AML-193 (cell line): Measurements from ENCODE around the gene PRODH2.
"Not testable (repeated sequence)": the region's sequence is repeated elsewhere in the genome, so short reads cannot be mapped to it uniquely, and the experiment has no call there.

ENCODE experiments used
- DNase-seq, 2 experiments: peaks; one replicate each; lab custom pipeline; 2025; lab: John Stamatoyannopoulos, UW

The PRODH2 gene

DNA sequence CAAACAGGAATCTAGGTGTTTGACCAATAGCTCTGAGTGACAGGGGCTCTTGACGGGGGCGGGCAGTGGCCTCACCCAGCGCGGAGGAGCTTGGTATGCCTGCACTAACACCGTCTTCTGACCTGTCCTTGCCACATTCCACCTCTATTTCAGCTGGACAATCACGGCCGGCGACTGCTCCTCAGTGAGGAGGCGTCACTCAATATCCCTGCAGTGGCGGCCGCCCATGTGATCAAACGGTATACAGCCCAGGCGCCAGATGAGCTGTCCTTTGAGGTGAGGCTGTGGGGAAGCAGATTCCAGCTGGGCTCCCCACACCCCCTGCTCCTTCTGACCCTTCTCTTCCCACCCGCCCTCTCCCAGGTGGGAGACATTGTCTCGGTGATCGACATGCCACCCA lies 32.6 kb downstream of the PRODH2 start:
- no peak for DNase-seq

DNA sequence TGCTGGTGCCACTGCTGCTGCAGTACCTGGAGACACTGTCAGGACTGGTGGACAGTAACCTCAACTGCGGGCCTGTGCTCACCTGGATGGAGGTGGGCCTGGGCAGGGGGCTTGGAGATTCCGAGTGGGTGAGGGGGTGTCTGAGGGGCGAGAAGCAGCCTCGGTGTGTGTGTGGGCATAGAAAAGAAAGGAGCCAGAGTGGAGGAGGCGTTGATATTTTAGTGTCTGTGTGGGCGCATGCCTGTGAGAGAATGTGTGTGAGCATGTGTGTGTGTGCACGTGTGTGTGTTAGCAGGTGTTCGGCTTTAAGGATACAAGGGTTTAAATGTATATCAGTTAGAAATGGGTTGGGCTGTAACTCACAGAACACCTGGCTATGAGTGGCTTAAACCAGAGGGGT lies 33.6 kb downstream of the PRODH2 start:
- DNase-seq: no peak

DNA sequence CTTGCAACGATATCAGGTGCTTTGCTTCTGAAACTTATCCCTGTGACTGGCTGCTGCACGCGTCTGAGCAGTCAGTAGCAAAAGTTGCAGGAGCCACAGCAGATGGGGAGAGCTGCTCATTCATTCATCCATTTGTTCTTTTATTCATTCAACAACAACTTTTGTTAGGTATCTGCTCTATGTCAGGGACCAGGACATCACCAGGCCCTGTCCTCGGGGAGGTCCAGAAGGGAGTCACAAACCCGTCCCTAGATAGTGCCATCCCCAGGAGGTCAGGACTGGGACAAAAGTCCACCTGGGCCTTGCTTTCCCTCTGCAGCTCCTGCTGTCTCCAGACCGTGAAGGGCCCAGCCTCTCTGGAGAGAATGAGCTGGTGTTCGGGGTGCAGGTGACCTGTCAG lies 34.7 kb downstream of the PRODH2 start:
- no peak for DNase-seq

DNA sequence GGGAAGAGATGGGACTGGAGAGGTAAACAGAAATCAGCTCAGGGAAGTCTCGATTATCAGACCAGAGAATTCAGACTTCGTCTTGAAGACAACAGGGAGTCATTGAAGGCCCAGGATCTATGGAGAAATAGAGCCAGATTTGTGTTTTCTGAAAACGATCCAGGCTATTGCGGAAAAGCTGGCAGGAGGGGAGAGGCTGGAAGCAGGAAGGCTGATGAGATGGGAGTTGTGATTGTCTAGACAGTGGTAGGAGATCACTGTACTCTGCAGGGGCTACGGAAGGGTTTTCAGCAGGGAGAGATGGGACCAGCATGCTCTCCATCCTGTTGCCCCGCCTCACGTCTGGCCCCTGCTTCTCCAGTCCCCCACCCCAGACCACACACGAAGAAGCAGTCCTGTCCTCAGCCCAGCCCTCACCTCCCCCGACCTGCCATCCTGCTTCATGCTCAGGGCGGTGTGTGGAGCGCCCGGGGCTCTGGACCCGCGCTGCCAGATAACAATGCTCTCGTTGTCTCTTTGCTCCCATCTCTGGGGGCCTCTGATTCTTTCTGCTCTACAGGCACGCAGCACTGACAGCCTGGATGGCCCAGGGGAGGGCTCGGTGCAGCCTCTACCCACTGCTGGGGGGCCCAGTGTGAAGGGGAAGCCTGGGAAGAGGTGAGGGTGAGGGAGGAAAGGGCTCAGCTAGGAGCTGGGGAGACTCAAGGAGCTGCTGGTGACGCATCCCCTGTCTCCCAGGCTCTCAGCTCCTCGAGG lies 35.4 kb downstream of the PRODH2 start:
- no peak for DNase-seq

DNA sequence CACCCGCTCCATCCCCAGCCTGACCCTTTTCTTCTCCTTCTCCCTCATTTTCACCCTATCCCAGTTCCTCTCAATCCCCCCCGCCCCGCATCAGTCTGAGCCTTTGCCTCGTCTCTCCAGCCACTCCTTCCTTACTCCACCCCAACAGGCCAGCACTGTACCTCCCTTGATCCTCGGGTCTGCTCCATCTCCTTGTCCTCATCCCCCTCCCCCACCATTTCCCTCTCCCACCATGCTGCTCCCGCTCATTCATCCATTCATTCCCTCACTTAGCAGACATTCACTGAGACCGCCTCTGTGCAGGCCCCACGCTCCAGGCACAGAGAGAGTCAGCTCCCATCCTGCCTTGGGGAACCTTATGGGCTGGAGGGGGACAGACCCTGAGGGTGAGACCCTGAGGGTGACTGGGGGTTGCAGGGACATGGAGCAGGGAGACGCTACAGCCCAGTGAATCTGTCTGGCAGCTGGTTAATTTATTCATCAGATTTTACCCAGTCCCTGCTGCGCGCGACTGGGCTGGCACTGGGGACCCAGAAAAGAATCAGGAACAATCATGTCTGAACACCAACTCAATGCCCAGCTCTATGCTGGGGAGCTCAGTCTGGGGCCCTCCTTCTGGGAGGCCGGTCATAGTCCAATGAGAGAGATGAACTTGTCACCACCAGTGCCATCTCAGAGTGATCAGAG lies 36.4 kb downstream of the PRODH2 start:
- no peak for DNase-seq

DNA sequence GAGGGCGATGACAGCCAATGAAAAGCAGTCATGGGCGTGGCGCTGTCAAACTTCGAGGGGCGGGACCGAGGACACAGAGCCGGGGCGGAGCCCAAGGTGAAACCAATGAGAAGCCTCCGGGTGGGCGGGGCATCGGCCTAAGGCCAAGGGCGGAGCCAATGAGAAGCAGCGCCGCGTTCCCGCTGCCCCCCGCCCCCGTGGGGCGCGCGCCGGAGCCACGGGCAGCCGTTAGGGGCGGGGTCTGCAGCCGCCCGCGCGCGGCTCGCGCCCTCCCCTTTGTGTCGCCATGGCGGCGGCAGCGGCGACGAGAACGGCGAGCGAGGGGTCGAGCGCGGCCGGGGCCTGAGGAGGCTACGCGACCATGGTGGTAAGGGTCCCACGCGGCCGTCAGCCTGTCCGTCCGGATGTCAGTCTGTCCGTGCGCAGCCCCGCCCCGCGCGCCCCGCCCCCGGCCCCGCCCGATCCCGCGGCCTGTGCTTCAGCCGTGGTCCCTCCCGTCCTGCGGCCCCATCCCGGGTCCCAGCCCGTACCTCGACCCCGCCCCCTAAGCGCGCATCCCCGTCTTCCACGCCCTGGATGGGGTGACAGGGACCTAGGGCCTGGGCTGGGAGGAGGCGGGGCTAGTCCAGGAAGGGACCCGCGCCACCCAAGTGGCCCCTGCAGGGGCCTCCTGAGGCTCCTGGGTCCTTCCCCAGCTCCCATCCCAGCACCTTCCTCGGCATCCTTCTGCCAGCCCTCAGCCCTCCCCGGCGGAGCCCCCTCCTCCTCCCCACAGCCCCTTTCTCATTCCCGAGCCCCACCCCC lies 37.1 kb downstream of the PRODH2 start, which contains the start of gene ARHGAP33:
Gene ARHGAP33 (plus strand): TSS at position 267 of the 804 bp plus-strand sequence. CDS start 95 bp downstream, at position 362.
- peak; percentile 94 to 96 for DNase-seq

DNA sequence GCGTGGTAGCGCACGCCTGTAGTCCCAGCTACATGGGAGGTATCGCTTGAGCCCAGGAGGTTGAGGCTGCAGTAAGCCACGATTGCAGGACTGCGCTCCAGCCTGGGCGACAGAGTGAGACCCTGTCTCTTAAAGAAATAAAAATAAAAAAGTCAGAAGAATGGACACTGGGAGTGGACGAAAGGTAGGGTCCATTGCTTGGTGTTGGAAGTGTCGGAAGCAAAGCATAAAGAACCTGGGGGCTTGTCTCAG lies 37.7 kb downstream of the PRODH2 start:
- no peak for DNase-seq

DNA sequence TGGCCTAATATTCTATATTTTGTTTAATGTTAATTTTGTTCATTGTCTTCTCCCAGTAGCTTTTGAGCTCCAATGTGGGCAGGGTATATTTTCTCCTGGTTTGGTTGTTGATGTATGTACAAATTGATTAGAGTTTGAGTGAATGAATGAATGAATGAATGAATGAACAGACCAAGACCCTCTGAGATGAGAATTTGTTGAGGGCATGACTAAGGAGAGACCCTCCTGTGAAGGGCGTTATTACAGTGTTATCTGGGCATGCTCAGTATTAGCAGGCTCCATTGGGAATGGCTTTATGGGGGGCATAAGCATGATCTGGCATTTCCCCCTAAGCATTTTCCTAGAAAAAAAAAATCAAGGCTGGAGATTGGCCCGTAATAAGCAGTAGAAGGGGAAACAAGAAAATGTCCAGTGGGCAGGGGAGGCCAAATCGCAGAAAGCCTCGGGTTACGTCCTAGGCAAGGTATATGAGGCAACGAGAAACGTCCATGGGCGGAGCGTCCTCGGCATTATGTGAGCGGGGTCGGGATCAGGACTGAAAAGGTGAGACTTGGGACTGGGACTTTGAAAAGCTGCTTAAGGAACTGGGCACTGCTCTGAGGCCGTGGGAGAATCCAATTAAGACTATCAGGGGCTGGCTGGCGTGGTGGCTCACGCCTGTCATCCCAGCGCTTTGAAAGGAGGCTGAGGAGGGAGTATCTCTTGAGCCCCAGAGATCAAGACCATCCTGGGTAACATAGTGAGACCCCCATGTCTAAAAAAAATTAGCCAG lies 38.2 kb downstream of the PRODH2 start:
- DNase-seq: no peak

DNA sequence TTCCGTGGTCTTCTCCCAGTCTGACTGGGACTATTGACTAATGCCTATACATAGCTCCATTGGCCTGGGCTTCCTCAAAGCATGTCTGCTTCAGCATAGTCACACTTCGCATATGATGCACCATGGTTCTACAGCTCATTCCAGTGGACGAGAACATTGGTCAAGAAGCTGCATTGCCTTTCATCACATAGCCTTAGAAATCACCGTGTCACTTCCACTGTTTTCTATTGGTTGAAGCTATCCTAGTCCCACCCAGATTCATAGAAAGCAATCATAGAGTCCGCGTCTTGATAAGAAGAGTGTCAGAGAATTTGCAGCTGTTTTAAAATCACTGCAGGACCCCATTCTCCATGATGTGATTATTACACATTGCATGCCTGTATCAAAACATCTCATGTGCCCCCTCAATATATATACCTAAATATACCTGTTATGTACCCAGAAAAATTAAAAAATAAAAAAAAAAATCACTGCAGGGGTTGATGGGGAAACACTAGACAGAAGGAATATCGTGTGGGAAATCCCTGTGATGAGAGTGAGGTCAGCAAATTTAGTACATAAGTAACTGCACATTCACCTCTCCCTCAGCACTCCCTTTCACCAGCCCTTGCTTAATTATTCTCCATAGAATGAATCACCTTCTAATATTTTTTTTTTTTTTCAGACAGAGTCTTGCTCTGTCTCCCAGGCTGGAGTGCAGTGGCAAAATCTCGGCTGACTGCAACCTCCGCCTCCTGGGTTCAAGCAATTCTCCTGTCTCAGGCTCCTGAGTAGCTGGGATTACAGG lies 39.4 kb downstream of the PRODH2 start:
- no peak for DNase-seq

DNA sequence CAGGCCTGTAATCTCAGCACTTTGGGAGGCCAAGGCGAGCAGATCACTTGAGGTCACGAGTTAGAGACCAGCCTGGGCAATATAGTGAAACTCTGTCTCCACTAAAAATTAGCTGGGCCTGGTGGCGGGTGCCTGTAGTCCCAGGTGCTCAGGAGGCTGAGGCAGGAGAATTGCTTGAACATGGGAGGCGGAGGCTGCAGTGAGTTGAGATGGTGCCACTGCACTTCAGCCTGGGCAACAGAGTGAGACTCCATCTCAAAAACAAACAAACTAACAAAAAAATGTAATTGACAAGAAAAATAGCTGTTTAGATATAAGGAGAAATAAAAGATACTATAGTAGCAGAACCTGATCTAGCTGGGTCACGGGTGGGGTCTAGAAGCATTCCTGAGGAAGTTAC lies 40.3 kb downstream of the PRODH2 start:
- DNase-seq: not testable (repeated sequence)

DNA sequence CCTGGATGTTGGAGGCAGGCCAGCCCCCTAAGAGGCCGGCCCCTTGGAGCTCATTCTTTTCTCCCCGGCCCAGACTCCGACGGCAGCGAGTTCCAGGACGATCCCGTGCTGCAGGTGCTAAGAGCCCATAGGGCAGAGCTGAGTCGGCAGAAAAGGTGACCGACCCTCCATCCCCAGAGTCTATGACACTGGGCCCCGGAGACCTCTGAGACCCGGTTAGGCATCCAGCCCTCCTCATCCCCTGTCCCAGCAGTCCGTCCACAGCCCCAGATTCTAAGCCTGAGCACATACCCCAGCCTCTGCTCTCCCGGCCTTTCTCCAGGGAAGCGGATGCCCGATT lies 44.6 kb downstream of the PRODH2 start:
- no peak for DNase-seq

DNA sequence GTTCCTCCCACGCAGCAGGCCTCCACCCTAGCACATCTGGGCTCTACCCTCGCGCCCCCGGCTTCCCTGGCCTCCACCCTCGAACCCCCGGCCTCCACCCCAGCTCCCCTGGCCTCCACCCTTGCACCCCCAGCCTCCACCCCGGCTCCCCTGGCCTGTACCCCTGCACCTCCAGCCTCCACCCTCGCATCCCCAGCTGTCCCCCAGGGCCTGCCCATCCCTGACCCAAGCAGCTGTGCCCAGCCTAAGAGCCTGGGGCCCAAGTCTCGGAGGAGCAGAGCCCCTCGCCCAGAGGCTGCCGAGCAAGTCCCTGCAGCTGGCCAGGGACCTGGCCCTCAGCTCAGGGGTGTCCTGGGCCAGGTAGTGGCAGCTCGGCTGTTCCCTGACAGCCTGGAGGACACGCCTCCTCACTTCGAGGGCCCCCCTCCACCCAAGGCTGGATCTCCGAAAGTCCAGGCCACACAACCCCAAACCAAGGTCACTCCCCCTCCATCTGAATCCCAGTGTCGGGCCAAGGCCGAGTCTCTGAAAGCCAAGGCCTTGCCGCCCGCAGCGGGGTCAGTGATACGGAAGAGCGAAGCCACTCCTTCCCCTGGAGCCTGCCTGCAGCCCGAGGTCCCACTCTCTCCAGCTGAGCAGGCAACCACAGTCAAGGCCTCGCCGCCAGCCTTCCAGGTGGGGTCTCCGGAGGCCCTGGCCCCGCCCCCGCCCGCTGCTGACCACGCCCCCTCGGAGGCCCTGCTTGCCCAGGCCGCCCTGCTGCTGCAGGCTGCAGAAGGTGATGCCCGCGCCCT lies 45.2 kb downstream of the PRODH2 start:
- no peak for DNase-seq

DNA sequence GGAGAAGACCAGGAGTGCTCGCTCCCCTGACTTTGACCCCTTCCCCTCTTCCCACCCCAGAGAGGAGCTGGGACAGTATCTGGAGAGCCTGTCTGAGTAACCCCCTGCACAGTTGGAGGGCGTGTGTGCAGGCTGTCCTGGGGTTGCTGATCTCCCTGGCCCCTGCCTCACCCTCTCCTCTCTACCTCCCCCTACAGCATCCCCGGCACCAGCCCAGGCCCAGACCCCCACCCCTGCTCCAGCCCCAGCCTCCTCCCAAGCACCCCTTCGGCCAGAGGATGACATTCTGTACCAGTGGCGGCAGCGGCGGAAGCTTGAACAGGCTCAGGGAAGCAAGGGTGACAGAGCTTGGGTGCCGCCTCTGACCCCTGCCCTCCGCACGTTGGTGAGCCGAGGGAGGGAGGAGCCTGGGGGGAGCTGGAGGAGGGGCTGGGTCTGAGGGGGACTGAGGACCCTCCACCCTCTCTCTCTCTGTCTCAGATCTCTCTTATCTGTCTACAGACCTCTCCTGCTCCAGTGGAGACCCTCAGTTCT lies 46.0 kb downstream of the PRODH2 start:
- no peak for DNase-seq

DNA sequence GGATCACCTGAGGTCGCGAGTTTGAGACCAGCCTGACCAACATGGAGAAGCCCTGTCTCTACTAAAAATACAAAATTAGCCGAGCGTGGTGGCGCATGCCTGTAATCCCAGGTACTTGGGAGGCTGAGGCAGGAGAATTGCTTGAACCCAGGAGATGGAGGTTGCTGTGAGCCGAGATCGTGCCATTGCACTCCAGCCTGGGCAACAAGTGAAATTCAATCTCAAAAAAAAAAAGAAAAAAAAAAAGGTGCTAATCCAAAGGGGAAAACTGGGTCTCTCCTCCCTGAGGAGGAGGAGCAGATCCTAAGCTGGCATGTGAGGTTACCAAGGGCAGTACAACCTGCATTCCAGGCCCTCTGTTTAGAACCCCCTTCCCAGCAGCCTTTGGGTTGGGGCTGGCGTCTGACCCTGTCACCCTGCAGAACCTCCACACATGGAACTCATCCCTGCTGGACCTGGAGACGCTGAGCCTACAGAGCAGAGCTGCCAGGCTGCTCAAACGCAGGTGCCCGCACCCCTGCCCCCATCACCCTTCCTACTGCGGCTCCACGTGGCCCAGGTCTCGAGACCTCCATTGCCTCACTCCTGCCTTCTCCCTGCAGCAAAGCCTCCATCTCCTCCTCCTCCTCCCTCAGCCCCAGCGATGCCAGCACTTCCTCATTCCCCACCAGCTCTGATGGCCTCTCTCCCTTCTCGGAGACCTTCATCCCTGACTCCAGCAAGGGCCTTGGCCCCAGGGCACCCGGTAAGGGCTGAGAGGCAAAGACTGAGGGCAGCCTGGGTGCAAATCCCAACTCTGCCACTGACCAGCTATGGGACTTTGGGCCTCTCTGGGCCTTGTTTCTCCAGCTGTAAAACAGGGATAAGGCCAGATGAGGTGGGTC lies 48.0 kb downstream of the PRODH2 start:
- DNase-seq: no peak

DNA sequence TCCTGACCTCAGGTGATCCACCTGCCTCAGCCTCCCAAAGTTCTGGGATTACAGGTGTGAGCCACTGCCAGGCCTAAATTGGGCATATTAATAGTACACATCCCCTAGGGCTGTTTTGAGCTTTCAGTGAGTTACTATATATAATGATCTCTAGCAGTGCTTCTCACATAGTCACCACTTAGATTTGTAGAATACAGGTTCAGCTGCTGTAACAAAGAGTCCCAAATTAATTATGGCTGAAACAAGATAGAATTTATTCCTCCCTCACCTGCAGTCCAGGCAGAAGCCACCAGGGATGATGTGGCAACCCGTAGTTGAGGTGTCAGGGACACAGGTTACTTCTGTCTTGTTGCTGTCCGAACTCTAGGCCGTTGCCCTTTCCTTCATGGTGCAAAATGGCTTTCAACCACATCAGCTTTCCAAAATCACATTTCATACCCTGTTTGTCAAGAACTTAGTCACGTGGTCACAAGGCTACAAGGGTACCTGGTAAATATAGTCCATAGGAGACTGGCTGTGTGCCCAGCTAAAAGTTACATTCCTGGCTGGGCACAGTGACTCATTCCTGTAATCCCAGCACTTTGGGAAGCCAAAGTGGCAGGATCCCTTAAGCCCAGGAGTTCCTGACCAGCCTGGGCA lies 51.8 kb downstream of the PRODH2 start:
- DNase-seq: no peak

DNA sequence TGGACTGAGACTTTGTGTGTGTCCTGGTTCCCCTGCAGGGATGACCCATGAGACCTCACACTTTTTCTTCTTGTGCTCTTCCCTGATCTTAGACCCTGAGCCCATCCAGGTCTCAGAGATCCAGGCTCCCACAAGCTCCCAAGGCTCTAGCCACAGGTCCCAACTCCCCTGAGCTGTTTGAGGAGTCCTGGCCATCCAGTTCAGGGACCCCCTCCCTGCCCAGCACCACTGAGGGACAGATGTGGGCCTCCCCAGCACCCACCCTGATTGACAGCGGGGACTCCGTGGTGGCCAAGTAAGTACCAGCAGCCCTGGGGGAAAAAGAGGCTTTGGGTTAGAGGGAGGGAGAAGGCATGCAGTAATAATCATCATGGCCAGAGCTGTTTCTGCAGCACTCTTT lies 52.9 kb downstream of the PRODH2 start:
- DNase-seq: no peak

DNA sequence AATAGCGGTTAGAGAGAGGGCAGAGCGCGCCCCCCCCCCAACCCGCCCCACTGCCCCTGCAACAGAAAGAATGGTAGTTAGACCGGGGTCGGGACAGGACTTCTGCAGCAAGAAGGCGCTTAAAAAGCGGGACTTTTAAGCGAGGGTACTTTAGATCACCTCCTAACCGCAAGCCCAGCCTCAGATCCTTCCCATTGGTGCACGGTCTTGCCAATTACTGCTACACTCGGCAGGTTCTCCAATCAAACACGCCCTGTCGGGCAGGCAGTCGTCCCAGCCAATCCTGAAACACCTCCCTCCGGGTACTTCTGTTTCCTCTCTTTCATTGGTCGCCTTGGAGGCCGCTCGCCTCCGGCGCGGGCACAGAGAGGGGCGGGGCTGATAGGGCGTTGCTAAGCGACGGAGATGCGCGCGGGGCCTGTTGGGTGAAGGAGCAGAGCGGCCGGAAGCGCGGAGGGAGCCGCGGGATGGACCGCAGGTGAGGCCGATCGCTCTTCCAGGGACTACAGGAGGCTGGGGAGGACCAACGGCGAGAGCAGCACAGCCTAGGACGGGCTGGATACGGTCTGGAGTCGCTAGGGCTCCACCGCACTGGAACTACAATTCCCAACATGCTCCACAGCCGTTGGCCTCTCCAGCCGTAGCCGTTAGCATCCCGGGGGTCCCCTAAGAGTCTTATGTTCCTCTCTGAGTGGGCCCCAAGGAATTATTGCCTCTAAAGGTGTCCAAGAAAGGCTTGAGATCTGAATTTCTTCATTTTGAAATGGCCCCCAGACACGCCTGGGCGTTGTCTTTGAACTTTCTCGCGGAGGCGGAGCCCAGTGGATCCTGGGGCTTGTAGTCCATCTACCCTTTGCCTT lies 54.7 kb downstream of the PRODH2 start, which contains the start of gene PROSER3:
Gene PROSER3 (plus strand): TSS at position 428 of the 860 bp plus-strand sequence. CDS start 40 bp downstream, at position 468.
- DNase-seq: peak; percentile 97 to 98

DNA sequence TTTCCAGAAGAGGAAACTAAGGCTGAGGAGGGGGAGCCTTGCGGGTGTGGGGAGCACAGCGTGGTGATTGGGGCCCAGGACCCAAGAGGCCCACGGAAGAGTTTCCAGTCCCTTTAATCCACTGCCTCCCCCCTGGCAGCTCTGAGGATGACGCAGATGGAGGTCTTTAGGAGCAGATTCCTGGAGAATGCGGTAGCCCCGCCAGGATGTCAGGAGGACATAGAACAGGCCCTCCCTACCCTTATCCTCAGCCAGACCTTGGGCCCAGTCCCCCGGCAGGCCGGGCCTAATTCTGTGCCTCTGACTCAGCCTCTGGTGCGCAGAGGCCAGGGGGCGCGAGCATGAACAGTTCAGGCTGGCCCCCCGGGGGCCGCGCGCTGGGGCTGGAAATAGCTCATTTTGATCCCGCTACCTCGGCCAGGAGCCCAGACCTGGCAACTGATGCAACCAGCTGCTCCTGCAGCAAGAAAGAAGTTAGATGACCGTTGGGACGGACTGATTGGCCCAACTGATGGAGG lies 55.4 kb downstream of the PRODH2 start:
- no peak for DNase-seq
